GM21825 (cell line): ENCODE results near the gene A1BG.
A peak's percentile ranks its signal among the peaks of the same experiment; 100 is the strongest.
"Not testable (repeated sequence)": the region's sequence is repeated elsewhere in the genome, so short reads cannot be mapped to it uniquely, and the experiment has no call there.

Source experiments
- ATAC-seq: cut with Tn5 transposase; IDR thresholded peaks from one replicate; pipeline ENCODE4 v1.9.1; 2021; ENCODE audit warnings: mild to moderate bottlenecking, moderate library complexity; ENCODE audit not compliant: unreplicated experiment

Gene A1BG

GRCh38 chr19:58338825-58339558 lies 14.3 kb downstream of the A1BG start:
- no peak for ATAC-seq

GRCh38 chr19:58338336-58338735 lies 15.0 kb downstream of the A1BG start:
- no peak for ATAC-seq

GRCh38 chr19:58336820-58337219 lies 16.5 kb downstream of the A1BG start:
- no peak for ATAC-seq

GRCh38 chr19:58336216-58336615 lies 17.1 kb downstream of the A1BG start:
- ATAC-seq: no peak

- ATAC-seq: no peak
Measured at GRCh38 chr19:58335630-58336029, 17.7 kb downstream of the A1BG start.

- no peak for ATAC-seq
Measured at GRCh38 chr19:58334691-58335249, 18.5 kb downstream of the A1BG start.

- ATAC-seq: no peak
Measured at GRCh38 chr19:58332697-58333096, 20.6 kb downstream of the A1BG start.

GRCh38 chr19:58330458-58330857 lies 22.8 kb downstream of the A1BG start:
- no peak for ATAC-seq

GRCh38 chr19:58328999-58329398 lies 24.3 kb downstream of the A1BG start:
- no peak for ATAC-seq

GRCh38 chr19:58326914-58327726 lies 26.2 kb downstream of the A1BG start, which contains the start of gene ZSCAN22:
Gene ZSCAN22 (plus strand): TSS chr19:58326994. CDS start chr19:58334803, 7,809 bp downstream.
- ATAC-seq: peak; percentile 93

GRCh38 chr19:58326501-58326913 lies 26.8 kb downstream of the A1BG start:
- ATAC-seq: no peak

- no peak for ATAC-seq
Measured at GRCh38 chr19:58325311-58326022, 27.8 kb downstream of the A1BG start.

GRCh38 chr19:58319241-58319640 lies 34.1 kb downstream of the A1BG start:
- no peak for ATAC-seq

GRCh38 chr19:58318297-58318696 lies 35.0 kb downstream of the A1BG start:
- no peak for ATAC-seq

GRCh38 chr19:58317476-58318072 lies 35.7 kb downstream of the A1BG start:
- ATAC-seq: no peak

- no peak for ATAC-seq
Measured at GRCh38 chr19:58315580-58315979, 37.7 kb downstream of the A1BG start.

- ATAC-seq: no peak
Measured at GRCh38 chr19:58311345-58311865, 41.9 kb downstream of the A1BG start.

GRCh38 chr19:58310685-58311084 lies 42.6 kb downstream of the A1BG start:
- ATAC-seq: not testable (repeated sequence)

GRCh38 chr19:58307736-58308135 lies 45.6 kb downstream of the A1BG start:
- ATAC-seq: no peak

- ATAC-seq: no peak
Measured at GRCh38 chr19:58305932-58306323, 47.4 kb downstream of the A1BG start.
